Head of caudate nucleus (tissue), 42 donors: ENCODE measurements around the gene RITA1.
"Not testable (repeated sequence)": the region's sequence is repeated elsewhere in the genome, so short reads cannot be mapped to it uniquely, and the experiment has no call there.

ENCODE experiments used
- DNase-seq, 42 donors: peaks; one replicate each; pipeline versions ENCODE4 v3.0.0 to v3.0.0-alpha.2; 2020 to 2021; ENCODE audit warnings: mixed read lengths in 7 of 42
- intact Hi-C: fragments of 100-400 bp; cut with DNase I; formaldehyde crosslinking; loops from one replicate; pipeline ENCODE4 v1.15.0; 2022

RITA1 gene

GRCh38 chr12:113196990-113197389 lies 11.5 kb downstream of the RITA1 start:
- DNase-seq, result peak in 41 of 42 donors; percentile 35 to 89 (median 70)
- intact Hi-C loops, result loop anchor here (10.0 kb wide), 2 partner anchors 158 to 228 kb away; partner anchors contain the start of genes PLBD2 and SDSL

GRCh38 chr12:113197518-113198077 lies 12.1 kb downstream of the RITA1 start:
- no peak for DNase-seq
- intact Hi-C loops, result loop anchor here (10.0 kb wide), 2 partner anchors 157 to 227 kb away; partner anchors contain the start of genes PLBD2 and SDSL

- intact Hi-C loops, result loop anchor here (10.0 kb wide), 2 partner anchors 157 to 227 kb away; partner anchors contain the start of genes PLBD2 and SDSL
- DNase-seq, result no peak
Measured at GRCh38 chr12:113198296-113198695, 12.8 kb downstream of the RITA1 start.

GRCh38 chr12:113200021-113200797 lies 14.7 kb downstream of the RITA1 start:
- DNase-seq, result no peak
- intact Hi-C loops, result no loop called here

GRCh38 chr12:113201187-113202177 lies 16.0 kb downstream of the RITA1 start:
- intact Hi-C loops, result no loop called here
- no peak for DNase-seq

- DNase-seq, result no peak
- intact Hi-C loops, result no loop called here
Measured at GRCh38 chr12:113202300-113203075, 17.0 kb downstream of the RITA1 start.

GRCh38 chr12:113203852-113204760 lies 18.6 kb downstream of the RITA1 start:
- intact Hi-C loops, result no loop called here
- peak in 1 of 42 donors; percentile 19 for DNase-seq

- peak in 1 of 42 donors; percentile 10 for DNase-seq
- intact Hi-C loops, result no loop called here
Measured at GRCh38 chr12:113204804-113205203, 19.3 kb downstream of the RITA1 start.

- intact Hi-C loops, DNase-seq: not testable (repeated sequence)
Measured at GRCh38 chr12:113206802-113207201, 21.3 kb downstream of the RITA1 start.

GRCh38 chr12:113207613-113208040 lies 22.1 kb downstream of the RITA1 start:
- intact Hi-C loops, result no loop called here

GRCh38 chr12:113208041-113208934 lies 22.8 kb downstream of the RITA1 start:
- peak in 18 of 42 donors; percentile 21 to 63 (median 38) for DNase-seq
- intact Hi-C loops, result no loop called here

More at GRCh38 chr12:113207613-113208040, 22.1 kb downstream of the RITA1 start:
- DNase-seq, result no peak

GRCh38 chr12:113211160-113211559 lies 25.6 kb downstream of the RITA1 start:
- DNase-seq, result no peak
- intact Hi-C loops, result no loop called here

- DNase-seq, result peak in 4 of 42 donors; percentile 27 to 58 (median 43)
- intact Hi-C loops, result no loop called here
Measured at GRCh38 chr12:113214895-113215400, 29.4 kb downstream of the RITA1 start.

GRCh38 chr12:113216027-113216426 lies 30.5 kb downstream of the RITA1 start:
- no peak for DNase-seq
- intact Hi-C loops, result no loop called here

GRCh38 chr12:113220593-113221180 lies 35.2 kb downstream of the RITA1 start:
- DNase-seq, result no peak
- intact Hi-C loops, result loop anchor here (5.0 kb wide), 1 partner anchor 37 kb away; no protein-coding TSS in a partner anchor
